Caco-2 (cell line): Measurements from ENCODE around the gene CFAP97. TPM values are rescaled to one million over a fixed set of nuclear protein-coding genes. Genes with fewer than 3 reads are reported as not detected.

Source experiments
- Bru-seq: library from RNA; stranded (reverse); fragments of 400-500 nt; gene quantifications from one replicate; lab custom pipeline; 2021; lab: Mats Ljungman, UMichigan
- BruChase-seq, 2 experiments: library from RNA; stranded (reverse); fragments of 400-500 nt; gene quantifications; one replicate each; lab custom pipeline; 2021; lab: Mats Ljungman, UMichigan
- BruUV-seq: library from RNA; stranded (reverse); fragments of 400-500 nt; replicated peaks from 2 replicates; lab custom pipeline; 2021; lab: Mats Ljungman, UMichigan
- CTCF ChIA-PET: fragments of 300-600 bp; sonication (Branson Sonifier 250); formaldehyde crosslinking; loops from one replicate; lab custom pipeline; 2022; ENCODE audit warnings: antibody characterized with exemption; lab: Charles Lee
- POLR2A ChIA-PET: fragments of 300-600 bp; sonication (Branson Sonifier 250); formaldehyde crosslinking; loops from one replicate; lab custom pipeline; 2022; ENCODE audit warnings: antibody characterized with exemption; lab: Charles Lee
- DNase-seq, 2 experiments: peaks; one replicate each; pipeline versions ENCODE4 v3.0.0 to v3.0.0-alpha.2; 2020 to 2022
- H3K27me3 ChIP-seq: replicated peaks from 2 replicates; pipeline ENCODE4 v1.6.0; 2011; ENCODE audit warnings: low read length; ENCODE audit not compliant: control insufficient read depth, insufficient read depth
- H3K36me3 ChIP-seq: 2 replicates; pipeline ENCODE4 v1.5.1; 2011; ENCODE audit warnings: low read length; ENCODE audit not compliant: control insufficient read depth, insufficient read depth
- H3K4me1 ChIP-seq: fragments of 250-450 bp; sonication (Bioruptor Pico); 2 replicates; pipeline ENCODE4 v1.5.1; 2020; ENCODE audit warnings: mild to moderate bottlenecking
- H3K4me3 ChIP-seq: 2 replicates; pipeline ENCODE4 v1.5.1; 2011; ENCODE audit warnings: low read depth, mild to moderate bottlenecking, control low read depth, low read length
- H3K9me3 ChIP-seq: fragments of 250-450 bp; sonication (Bioruptor Pico); 2 replicates; pipeline ENCODE4 v1.5.1; 2020; ENCODE audit warnings: mild to moderate bottlenecking, moderate library complexity
- H3K27ac Mint-ChIP-seq: one replicate; pipeline ENCODE4 v1.8.0; 2022; ENCODE audit warnings: mixed read lengths; ENCODE audit not compliant: unreplicated experiment
- H3K27me3 Mint-ChIP-seq: one replicate; pipeline ENCODE4 v1.8.0; 2022; ENCODE audit warnings: mixed read lengths; ENCODE audit not compliant: insufficient read depth, unreplicated experiment
- H3K36me3 Mint-ChIP-seq: one replicate; pipeline ENCODE4 v1.8.0; 2022; ENCODE audit warnings: mild to moderate bottlenecking, mixed read lengths; ENCODE audit not compliant: insufficient read depth, unreplicated experiment
- H3K4me1 Mint-ChIP-seq: one replicate; pipeline ENCODE4 v1.8.0; 2022; ENCODE audit warnings: low read depth, mixed read lengths; ENCODE audit not compliant: unreplicated experiment
- H3K4me3 Mint-ChIP-seq: one replicate; pipeline ENCODE4 v1.8.0; 2022; ENCODE audit warnings: mild to moderate bottlenecking, moderate library complexity, mixed read lengths; ENCODE audit not compliant: unreplicated experiment
- H3K9me3 Mint-ChIP-seq: one replicate; pipeline ENCODE4 v1.8.0; 2022; ENCODE audit warnings: mixed read lengths; ENCODE audit not compliant: unreplicated experiment
- CTCF ChIP-seq, 2 experiments: fragments of 200-600 bp in 1 of 2; IDR thresholded peaks; 1 replicate in 1 of 2; 2 replicates in 1 of 2; pipeline versions ENCODE4 v1.5.1 to v1.8.0; 2011 to 2022; ENCODE audit warnings: antibody characterized with exemption in 1 of 2, control low read depth in 1 of 2, inconsistent platforms in 1 of 2, low read depth in 1 of 2, low read length in 1 of 2, mild to moderate bottlenecking in 1 of 2, moderate library complexity in 1 of 2; ENCODE audit not compliant: insufficient read depth in 1 of 2, severe bottlenecking in 1 of 2, unreplicated experiment in 1 of 2
- intact Hi-C: fragments of 100-400 bp; cut with micrococcal nuclease; formaldehyde crosslinking; loops from one replicate; pipeline ENCODE4 v1.10.0; 2022; ENCODE audit not compliant: unreplicated experiment
- long read RNA-seq: library from polyadenylated mRNA; stranded (forward); transcript quantifications from one replicate; pipeline ENCODE4 v2.0.0, GENCODE V29; 2022
- total RNA-seq: library from RNA; stranded (reverse); gene quantifications from 2 replicates; pipeline ENCODE4 v1.2.3, GENCODE V29; 2022

The CFAP97 gene
- 18.0 and 20.3 TPM in 2 replicates for total RNA-seq
- percentile 67 among the genes with signal in this experiment for Bru-seq, nascent RNA
- BruChase-seq, experiment 1, labeled RNA remaining after a 2-hour chase: percentile 76 among the genes with signal in this experiment
- percentile 77 among the genes with signal in this experiment for BruChase-seq, experiment 2, labeled RNA remaining after a 6-hour chase
- long read RNA-seq, full-length matches to known transcripts: 11 of 20 reads
- long read RNA-seq, partial matches to known transcripts: 0 of 20 reads
- long read RNA-seq, other reads (novel, unspliced or antisense): 9 of 20 reads

GRCh38 chr4:185203486-185204237 lies at the start of gene CFAP97:
Gene CFAP97 (minus strand): TSS chr4:185204000. CDS start chr4:185191196, 12,804 bp downstream.
- intact Hi-C loops: no loop called here
- Histone ChIP-seq H3K4me3 (peak within 1 kb of the TSS; percentile 44), H3K27me3 (no peaks in the 10 kb centered on the region), H3K9me3 (no peaks in the 10 kb centered on the region), H3K4me1 (peaks cover 22% of the 10 kb centered on the region), H3K36me3 (no peaks in the 10 kb centered on the region)
- H3K4me1 Mint-ChIP-seq: peaks cover 15% of the 10 kb centered on the region
- H3K27me3 Mint-ChIP-seq: no peaks in the 10 kb centered on the region
- peak within 1 kb of the TSS; percentile 95 for H3K4me3 Mint-ChIP-seq
- ChIA-PET CTCF (no interaction called here), POLR2A (no interaction called here)
- BruUV-seq: no TSS peak
- H3K36me3 Mint-ChIP-seq: peaks cover 10% of the 10 kb centered on the region
- DNase-seq: peak; percentile 58 to 75
- H3K27ac Mint-ChIP-seq: peak within 1 kb of the TSS; percentile 95
- TF ChIP-seq CTCF (IDR thresholded peaks at IDR 0.05; ENCODE audit: insufficient read depth in 1 of 2, low read depth in 1 of 2, low read length in 1 of 2, severe bottlenecking in 1 of 2, unreplicated experiment in 1 of 2): no peak
- H3K9me3 Mint-ChIP-seq: no peaks in the 10 kb centered on the region

GRCh38 chr4:185249105-185249504 lies 45.3 kb upstream of the CFAP97 start:
- no peak for TF ChIP-seq CTCF (IDR thresholded peaks at IDR 0.05; ENCODE audit: insufficient read depth in 1 of 2, low read depth in 1 of 2, low read length in 1 of 2, severe bottlenecking in 1 of 2, unreplicated experiment in 1 of 2)
- Histone ChIP-seq H3K9me3 (no peaks in the 10 kb centered on the region), H3K36me3 (no peaks in the 10 kb centered on the region), H3K4me3 (no peak overlapping the region), H3K27me3 (no peaks in the 10 kb centered on the region), H3K4me1 (no peaks in the 10 kb centered on the region)
- Mint-ChIP-seq H3K4me3 (no peak overlapping the region), H3K36me3 (no peaks in the 10 kb centered on the region), H3K27me3 (no peaks in the 10 kb centered on the region), H3K27ac (no peak overlapping the region), H3K9me3 (no peaks in the 10 kb centered on the region), H3K4me1 (no peaks in the 10 kb centered on the region)
- intact Hi-C loops: no loop called here
- BruUV-seq: no TSS peak
- CTCF ChIA-PET: no interaction called here
- DNase-seq: no peak
- POLR2A ChIA-PET: no interaction called here

GRCh38 chr4:185248393-185249039 lies 44.7 kb upstream of the CFAP97 start:
- CTCF ChIA-PET: no interaction called here
- H3K27ac Mint-ChIP-seq: no peak overlapping the region
- no TSS peak for BruUV-seq
- Histone ChIP-seq H3K4me1 (no peaks in the 10 kb centered on the region), H3K9me3 (no peaks in the 10 kb centered on the region), H3K27me3 (no peaks in the 10 kb centered on the region), H3K4me3 (no peak overlapping the region), H3K36me3 (no peaks in the 10 kb centered on the region)
- H3K4me1 Mint-ChIP-seq: no peaks in the 10 kb centered on the region
- no peak for DNase-seq
- POLR2A ChIA-PET: no interaction called here
- no peaks in the 10 kb centered on the region for H3K36me3 Mint-ChIP-seq
- no peak overlapping the region for H3K4me3 Mint-ChIP-seq
- TF ChIP-seq CTCF (IDR thresholded peaks at IDR 0.05; ENCODE audit: insufficient read depth in 1 of 2, low read depth in 1 of 2, low read length in 1 of 2, severe bottlenecking in 1 of 2, unreplicated experiment in 1 of 2): no peak
- intact Hi-C loops: no loop called here
- H3K9me3 Mint-ChIP-seq: no peaks in the 10 kb centered on the region
- H3K27me3 Mint-ChIP-seq: no peaks in the 10 kb centered on the region
